ENCODE measurements around the gene CCND3.

Gene CCND3

GRCh38 chr6:41941280-41942066 lies at the start of gene CCND3:
Gene CCND3, minus strand, starts transcription at chr6:41941808. Its CDS starts 159 bp downstream, at chr6:41941649.
- DNase-seq: peak; percentile 33

- DNase-seq: no peak
Observed at GRCh38 chr6:41986339-41986738, 44.7 kb upstream of the CCND3 start.

GRCh38 chr6:41984623-41985022 lies 43.0 kb upstream of the CCND3 start:
- no peak for DNase-seq

DNA sequence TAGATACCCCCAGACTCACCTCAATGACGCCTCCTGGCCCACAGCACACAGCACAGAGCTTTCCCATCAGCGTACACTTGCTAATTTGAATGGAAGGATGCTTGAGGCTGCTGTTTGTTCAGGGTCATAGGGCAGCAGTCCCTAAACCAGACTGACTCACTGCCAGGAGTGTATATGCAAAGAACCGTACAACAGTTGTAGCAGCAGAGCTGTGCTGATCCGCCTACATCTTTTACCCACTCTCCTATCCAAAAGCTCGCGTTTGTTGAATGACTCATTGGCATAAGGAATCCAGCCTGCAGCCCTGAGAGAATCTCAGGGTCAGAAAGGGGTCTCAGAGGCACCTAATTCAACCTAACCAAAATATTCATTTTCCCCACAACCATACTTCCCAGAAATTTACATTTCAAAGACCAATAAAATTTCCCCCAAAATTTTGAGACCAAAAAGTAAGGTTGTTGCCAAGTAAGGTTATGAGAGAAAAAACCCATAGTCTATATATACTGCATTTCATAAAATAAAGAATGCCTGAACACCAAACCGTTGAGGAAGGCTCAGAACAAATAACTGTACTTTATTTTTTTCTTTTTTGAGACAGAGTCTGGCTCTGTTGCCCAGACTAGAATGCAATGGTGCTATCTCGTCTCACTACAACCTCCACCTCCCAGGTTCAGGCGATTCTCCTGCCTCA lies 35.3 kb upstream of the CCND3 start:
- no peak for DNase-seq

DNA sequence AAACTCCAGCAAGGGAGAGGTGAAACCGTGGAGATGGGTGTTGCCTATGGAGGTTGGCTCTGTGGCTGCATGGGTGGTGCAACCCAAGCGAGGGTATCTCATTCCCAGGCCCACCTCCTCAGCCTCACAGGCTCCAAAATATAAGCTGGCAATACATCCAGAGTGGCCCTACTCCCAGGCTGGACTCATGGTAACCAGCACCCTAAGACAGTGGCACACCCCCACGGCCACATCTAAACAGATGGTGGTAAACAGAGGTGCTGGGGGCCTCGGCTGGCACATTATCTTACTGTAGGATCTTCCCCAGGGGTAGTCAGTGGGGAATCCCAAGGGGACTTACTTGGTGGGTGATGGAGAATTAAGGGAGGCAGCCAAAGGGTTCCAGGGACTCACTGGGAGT lies 33.7 kb upstream of the CCND3 start:
- DNase-seq: no peak

DNA sequence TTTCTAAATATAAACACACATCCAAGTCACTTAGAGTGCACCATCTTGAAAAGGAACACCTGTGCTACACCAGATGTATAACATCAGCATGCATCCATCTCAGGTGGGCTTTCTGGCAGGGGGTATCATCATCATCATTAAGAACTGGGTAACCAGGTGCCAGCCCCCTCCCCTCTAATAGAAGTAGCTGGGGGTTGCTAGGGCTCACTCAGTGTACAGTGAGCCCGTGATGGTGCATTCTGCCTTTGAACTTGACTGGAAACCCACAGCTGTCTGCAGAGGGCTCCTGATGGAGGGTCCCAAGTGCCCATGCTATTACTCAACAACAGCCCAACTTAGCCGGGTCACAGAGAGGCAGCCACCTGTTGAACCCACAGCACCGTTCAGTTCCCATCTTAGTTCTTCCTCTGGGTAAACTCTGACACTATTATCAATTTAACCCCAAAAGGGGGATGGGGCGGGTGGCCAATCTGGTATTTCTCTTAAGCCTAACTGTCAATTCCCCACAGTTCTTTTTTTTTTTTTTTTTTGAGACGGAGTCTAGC lies 32.7 kb upstream of the CCND3 start:
- DNase-seq: no peak

- peak; percentile 66 for DNase-seq
Observed at GRCh38 chr6:41972826-41973225, 31.2 kb upstream of the CCND3 start.

DNA sequence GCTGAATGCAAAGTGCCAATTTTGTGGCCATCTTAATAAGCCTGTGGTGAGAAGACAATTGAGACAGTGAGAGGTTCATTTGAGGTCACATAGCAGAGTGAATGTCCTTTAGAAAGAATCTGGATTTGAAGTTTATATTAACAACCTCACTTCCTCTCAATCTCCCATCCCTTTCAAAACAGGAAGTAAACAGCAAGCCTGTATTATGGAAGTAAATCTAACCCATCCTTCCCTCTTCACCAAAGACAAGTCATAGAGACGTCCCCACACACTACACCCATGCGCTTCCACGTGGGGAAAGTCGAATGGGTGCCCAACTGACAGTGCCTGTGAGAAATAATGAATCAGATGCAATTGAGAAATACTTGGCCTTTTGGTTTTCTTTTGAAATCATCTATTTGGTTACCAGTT lies 28.8 kb upstream of the CCND3 start:
- DNase-seq: peak; percentile 2

- no peak for DNase-seq
Observed at GRCh38 chr6:41967312-41968287, 26.0 kb upstream of the CCND3 start.

- no peak for DNase-seq
Observed at GRCh38 chr6:41966961-41967311, 25.3 kb upstream of the CCND3 start.

DNA sequence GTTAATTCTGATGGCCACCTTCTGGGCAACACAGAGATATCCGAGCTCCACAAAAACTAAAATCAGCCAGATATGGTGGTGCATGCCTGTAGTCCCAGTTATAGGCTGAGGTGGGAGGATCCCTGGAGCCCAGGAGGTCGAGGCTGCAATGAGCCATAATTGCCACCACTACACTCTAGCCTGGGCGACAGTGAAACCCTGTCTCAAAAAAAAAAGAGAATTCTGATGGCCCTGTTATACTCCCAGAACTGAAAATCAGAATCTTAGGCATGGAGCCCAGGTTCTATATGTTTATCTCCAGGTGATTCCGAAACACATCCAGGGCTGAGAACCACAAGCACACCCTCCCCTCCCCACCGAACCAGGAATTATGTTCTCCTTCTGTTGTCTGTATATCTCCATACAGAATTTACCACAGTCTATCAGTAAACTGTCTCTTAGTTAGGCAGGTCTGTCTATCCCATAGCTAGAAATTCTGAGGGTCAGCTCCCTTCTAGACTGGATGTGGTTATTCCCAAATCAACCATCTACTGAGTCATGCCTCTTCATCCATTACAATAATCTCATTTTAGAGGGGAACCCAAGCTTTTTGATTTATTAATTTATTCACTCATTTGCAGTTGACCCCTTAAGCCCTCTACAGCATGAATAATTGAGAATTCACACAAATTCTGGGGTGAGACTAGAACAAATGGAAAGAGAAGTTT lies 24.8 kb upstream of the CCND3 start:
- no peak for DNase-seq

DNA sequence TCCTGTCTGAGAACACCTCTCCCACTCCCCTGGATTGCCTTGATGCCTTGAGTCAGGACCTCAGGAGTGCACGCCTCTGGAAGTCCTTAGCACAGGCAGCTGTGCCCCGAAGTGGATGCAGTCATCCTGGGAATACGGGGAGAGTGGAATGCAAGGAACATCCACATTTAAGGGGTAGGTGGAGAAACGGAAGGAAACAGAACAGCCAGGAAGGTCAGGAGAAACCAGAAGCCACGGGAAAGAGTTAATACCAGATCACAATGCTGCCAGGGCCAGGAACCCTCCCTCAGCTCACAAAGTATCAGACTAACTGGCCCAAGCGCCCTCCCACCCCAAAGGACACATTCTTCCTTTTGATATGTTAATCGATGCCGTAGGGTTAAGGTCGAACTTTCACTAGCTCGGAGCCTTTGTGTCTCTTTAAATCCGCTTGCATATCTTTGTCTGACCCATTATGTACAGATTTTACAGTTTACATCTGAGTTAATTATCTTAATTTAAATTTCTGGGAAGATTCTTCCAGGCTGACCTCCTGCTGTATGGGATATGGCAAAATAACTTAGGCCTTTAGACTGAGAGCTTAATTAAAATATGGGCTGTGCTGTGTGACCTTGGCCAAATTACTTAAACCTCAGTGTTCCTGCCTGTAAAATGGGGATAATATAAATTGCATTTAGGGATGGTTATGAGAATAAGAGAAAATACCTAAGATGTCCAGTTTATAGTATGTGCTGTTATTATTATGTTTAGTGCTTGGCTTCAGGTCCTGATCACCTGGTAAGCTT lies 24.0 kb upstream of the CCND3 start:
- DNase-seq: no peak

GRCh38 chr6:41964201-41964887 lies 22.7 kb upstream of the CCND3 start:
- DNase-seq: peak; percentile 28

DNA sequence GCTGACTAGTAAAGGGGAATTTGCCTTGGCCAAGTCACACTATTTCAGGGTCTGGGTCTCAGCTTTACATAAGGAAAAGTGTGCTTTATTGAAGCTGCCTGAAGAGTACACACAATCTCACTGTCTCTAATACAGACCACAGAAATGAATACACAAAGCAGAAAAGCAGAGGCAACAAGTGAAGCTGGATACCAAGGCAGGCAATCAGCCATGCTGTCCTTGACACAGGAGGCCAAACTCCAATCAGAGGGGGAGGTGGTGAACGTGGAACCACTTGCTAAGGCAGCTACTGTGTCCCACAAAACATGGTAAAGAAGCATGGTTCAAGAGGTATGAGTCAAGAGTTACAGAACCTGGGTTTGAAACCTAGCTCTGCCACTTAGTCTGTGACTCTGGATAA lies 21.8 kb upstream of the CCND3 start:
- no peak for DNase-seq

DNA sequence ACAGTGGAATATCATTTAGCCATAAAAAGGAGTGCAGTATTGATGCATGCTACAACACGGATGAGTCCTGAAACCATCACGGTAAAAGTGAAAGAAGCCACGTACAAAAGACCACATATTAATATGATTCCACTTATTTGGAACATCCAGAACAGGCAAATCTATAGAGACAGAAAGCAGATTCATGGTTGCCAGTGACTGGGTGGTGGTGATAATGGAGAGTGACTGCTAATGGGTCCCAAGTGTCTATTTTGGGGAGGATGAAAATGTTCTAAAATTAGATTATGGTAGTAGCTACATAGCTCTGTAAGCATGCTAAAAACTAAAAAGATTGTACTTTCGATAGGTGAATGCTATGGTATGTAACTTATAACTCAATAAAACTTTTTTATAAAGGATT lies 18.4 kb upstream of the CCND3 start:
- no peak for DNase-seq

DNA sequence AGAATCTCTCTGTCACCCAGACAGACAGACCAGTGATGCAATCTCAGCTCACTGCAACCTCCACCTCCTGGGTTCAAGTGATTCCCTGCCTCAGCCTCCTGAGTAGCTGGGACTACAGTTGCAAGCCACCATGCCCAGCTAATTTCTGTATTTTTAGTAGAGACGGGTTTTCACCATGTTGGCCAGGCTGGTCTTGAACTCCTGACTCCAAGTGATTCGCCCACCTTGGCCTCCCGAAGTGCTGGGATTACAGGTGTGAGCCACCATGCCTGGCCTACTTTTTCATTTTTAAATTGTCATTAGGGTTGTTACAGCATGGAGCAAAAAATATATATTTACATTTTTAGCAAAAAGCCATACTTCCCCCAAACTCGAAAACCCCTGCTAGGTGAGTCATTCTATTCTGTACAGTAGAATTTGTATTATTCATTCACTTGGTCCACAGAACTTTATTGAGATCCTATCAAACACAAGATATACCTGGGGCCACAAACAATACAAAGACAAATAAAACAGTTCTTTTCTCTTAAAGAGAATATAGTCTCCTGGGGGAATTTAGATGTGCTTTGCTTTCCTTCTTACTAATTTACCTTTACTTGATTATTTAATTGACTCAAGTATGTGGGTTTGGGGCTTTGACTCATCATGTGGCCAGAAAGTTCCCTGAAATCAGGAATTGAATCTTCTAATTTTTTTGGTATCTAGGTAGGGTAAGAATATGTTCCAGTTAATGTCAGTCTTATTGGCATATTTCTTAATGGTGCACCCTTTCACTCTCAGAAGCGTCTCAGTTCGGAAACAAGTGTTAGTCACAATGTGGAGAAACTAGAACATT lies 16.6 kb upstream of the CCND3 start:
- no peak for DNase-seq

DNA sequence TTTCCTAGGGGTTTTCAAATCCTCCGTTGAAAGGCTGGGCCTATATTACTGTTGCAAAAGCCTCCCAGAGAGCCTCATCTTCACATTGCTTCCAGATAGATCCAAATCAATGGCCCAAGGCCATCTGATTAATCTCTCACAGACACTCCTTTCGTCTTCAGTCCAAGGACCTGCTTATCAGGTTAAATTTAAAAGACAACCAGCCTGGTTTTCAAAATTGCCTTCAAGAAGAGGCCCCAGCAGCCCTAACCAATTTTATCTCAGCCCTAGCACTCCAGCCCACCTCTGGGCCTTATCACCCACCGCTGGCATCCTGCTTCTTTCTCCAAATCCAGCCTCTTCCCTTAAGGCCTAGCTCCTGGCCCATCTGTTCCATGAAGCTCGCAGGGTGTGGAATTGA lies 15.5 kb upstream of the CCND3 start:
- no peak for DNase-seq

DNA sequence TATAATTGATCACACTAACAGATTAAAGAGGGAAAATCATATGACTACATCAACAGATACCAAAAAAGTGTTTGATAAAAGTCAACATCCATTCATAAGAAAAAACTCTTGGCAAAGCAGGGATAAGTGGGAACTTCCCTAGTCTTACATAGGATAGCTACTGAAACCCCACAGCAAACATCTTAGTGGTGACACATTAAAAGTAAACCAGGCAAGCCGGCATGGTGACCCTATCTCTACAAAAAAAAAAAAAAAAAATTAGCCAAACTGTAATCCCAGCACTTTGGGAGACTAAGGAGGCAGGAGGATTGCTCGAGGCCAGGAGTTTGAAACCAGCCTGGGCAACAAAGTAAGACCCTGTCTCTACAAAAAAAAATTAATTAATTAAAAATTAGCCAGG lies 13.8 kb upstream of the CCND3 start:
- no peak for DNase-seq

DNA sequence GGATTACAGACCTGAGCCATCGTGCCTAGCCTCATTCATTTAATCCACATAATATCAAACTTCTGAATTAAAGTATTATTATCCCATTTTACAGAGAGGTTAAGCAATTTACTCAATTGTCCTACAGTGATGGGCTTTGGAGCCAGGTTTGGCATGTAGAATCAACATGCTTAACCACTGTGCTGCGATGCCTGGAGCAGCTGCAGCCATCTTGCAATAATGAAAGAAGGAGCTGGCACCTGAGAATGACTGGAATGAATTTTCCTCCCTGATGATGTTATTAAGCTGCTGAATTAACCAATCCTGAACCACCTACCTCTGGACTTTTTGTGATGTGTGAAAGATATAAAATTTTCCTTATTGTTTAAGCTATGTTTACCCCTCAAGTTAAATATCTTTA lies 13.1 kb upstream of the CCND3 start:
- DNase-seq: no peak

- no peak for DNase-seq
Observed at GRCh38 chr6:41947581-41948220, 6.1 kb upstream of the CCND3 start.
